Muscle of arm (tissue), 12 donors: ENCODE data around the gene DSN1. TPM values are rescaled to one million over a fixed set of nuclear protein-coding genes. Genes with fewer than 3 reads are reported as not detected.
A peak's percentile ranks its signal among the peaks of the same experiment; 100 is the strongest.

Experiments used
- DNase-seq: peaks from one replicate; pipeline ENCODE4 v3.0.0-alpha.2; 2013
- polyA plus RNA-seq, 12 donors: library from polyadenylated mRNA; unstranded; fragments of 120-200 nt; gene quantifications; one replicate each; pipeline ENCODE4 v1.2.1, GENCODE V29; 2013; ENCODE audit not compliant: insufficient read length in 12 of 12

DSN1 gene
- polyA plus RNA-seq, 12 donors: 7.3 to 16.3 (median 10.6) TPM; not detected in 1

DNA sequence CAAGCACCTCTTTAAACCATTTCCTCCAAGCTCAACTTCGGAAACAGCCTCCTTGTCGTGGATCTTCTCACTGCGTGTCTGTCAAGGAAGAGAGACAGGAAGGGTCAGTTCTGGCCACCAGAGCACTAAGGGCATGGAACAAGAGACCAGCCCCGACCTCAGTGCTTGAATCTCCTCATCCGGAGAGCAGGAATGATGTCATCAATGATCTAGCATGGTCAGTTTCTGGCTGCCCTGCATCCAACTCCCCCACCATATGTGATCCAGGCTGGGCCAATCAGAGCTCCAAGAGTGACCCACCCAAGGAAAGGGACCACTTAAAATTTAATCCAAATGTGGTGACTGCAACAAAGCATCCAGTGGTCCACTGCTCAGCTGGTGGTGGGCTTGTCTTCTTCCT is 23.3 kb upstream of the DSN1 start:
- no peak for DNase-seq

GRCh38 chr20:36796117-36796516 is 22.6 kb upstream of the DSN1 start:
- no peak for DNase-seq

DNA sequence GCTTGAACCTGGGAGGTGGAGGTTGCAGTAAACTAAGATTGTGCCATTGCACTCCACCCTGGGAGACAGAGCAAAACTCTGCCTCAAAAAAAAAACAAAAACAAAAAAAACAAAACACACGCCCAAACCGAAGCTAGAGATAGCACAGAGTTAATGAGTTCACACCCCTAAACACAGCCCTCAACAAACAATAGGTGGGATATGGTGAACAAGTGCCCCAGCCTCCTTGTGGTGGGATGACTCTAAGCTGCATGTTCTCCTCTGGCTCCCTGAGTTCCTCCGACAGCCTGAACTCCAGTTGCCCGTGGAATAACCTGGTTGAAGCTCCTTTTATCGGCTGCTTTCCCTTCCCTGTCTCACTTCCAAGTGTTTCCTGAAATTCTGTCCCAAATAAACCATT is 22.1 kb upstream of the DSN1 start:
- DNase-seq: no peak

- DNase-seq: no peak
These were observed 20.5 kb upstream of the DSN1 start for GRCh38 chr20:36794116-36794474.

DNA sequence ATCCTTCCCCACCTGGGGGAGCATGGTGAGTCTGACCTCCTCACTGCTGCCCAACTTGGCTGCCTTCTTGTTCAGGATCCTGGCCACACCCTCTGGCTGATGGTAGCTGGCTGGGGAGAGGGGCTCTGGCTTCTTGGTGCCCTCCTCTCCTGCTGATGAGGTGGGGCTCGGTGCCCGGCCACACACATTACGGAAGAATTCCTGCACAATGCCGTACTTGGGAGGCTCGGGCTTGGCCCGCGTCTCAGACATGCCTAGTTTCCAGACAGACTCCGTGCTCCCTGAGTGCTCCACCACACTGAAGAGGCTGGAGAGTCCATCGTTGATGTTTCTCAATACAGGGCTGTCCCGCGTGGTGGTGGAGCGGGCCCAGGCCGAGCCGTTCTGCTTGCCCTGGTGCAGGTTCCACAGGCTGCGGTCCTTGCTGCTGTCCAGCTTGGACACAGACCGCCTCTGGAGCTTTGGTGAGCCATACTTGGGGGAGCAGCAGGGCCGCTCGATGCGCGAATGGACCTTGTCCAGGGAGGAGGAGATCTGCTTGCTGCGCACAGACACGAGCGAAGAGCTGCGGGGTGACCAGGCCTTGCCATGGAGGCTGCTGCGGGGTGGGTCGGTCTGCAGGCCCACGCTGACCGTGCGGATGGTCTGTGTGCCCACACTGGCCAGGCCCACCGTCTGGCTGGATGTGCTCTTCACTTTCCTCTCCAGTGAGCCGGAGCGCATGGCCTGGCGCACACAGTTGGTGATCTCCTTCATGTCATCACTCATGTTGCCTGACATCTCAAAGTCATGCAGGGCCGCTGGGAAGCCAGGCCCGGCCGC is 19.9 kb upstream of the DSN1 start:
- DNase-seq: no peak

GRCh38 chr20:36792422-36792821 is 18.9 kb upstream of the DSN1 start:
- DNase-seq: no peak

DNA sequence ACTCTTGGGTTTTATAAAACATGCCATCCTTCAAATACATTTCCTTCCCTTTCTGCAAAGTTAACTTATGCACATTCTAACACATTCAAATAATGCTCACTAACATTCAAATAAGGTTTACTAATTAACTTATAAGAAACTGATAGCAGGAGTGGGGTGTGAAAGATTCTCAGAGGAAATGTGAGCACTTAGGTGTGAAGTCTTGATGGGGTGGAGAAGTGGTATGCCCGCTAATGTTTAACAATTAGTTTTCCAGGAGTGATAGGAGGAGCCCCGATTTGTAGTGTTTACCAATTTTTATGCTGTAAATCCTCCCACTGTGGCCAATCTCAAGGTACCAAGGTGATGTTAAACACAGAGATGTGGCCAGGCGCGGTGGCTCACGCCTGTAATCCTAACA is 18.3 kb upstream of the DSN1 start:
- no peak for DNase-seq

DNA sequence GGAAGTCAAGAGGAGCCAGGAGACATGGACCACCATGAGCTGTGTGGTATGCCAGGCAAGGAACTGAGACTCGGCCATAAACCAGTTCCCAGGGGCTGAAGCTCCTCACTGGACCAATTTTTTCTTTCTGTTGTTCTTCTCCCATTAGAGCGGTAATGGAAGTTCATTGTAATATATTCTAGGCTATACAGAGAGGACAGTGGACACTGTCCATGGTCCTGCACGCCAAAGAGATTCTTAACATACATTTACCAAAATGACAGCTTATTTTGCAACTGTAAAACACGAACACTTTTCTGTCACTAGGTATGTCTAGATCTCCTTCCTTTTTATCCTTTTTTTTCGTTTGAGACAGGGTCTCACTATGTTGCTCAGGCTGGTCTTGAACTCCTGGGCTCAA is 13.1 kb upstream of the DSN1 start:
- no peak for DNase-seq

- no peak for DNase-seq
These were observed 12.7 kb upstream of the DSN1 start for GRCh38 chr20:36786246-36786645.

- DNase-seq: no peak
These were observed 11.7 kb upstream of the DSN1 start for GRCh38 chr20:36785308-36785707.

DNA sequence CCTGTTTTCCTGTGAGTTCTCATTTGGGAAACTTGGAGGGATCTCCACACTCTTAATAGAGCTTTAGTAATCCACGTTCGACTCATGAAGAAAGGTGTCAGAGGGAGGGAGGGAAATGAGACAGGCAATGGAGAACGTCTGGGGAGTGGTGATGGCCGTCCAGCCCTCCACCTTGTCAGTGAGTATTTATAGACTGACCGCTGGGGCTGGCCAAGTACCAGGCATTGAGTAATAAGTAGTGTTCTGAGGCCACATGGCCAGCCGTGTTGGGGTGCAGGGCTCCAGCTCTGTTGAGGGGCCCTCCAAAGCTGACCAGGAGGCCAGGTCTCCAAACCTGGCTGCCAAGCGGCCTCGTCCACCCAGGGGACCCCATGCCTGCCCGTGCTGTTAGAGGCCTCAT is 11.3 kb upstream of the DSN1 start:
- no peak for DNase-seq

DNA sequence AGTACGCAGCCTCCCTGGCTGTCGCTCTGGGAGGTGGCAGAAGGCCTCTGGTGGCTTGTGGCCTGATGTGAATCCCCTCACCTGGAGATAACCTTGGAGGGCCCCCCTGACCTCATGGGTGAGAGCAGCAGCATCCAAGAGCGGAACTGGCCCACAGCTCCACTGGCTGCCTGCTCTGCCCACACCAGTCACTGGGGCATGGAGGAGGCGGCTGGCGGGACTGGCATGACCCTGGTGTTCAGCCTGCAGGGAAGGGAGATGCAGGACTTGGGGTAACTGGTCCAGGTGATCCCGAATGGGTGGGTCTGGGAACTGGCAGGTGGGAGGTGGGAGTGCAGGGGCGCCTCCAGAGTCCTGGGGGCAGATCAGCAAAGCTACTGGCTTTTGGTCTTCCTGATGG is 10.6 kb upstream of the DSN1 start:
- DNase-seq: no peak

- no peak for DNase-seq
These were observed 6.1 kb upstream of the DSN1 start for GRCh38 chr20:36779656-36780025.

DNA sequence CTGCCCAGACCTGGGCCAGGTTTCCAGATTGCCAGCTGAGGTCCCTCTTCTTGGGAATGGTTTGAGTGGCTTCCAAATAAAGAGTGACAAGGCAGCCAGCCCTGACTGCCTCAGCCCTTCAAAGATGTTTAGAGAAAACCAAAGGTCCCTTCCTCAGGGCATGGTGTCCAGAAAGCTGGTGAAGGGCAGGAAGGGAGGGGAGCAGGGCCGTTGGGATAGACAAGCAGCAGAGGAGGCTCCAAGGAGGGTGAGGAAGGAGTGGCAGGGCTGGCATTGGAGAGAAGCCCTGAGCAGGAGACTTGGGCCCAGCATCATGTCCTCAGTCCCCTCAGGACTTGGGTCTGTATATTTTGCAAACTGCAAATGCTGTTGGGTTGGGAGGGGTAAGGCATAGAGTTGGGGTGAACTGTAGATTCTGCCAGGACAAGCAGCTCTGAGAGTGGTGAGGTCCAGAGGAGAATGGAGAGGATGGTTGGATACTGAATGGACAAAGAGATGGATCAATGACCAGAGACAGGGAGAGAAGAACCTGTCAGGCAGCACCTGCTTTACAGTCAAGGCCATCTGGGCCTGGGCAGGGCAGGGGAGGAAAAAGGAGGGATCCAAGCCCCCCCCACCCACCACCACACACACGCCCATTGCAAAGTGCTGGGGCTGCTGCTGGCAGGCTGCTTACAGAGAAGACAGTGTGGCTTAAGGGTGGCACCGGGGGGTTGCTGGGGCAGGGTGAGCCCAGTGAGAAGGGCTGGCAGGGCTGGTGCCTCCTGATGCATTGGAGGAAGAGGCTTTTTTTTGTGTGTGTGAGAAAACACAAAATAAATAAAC is 5.5 kb upstream of the DSN1 start:
- DNase-seq: no peak

- no peak for DNase-seq
These were observed 4.0 kb upstream of the DSN1 start for GRCh38 chr20:36777576-36777975.

GRCh38 chr20:36777167-36777566 is 3.6 kb upstream of the DSN1 start:
- DNase-seq: peak; percentile 69

DNA sequence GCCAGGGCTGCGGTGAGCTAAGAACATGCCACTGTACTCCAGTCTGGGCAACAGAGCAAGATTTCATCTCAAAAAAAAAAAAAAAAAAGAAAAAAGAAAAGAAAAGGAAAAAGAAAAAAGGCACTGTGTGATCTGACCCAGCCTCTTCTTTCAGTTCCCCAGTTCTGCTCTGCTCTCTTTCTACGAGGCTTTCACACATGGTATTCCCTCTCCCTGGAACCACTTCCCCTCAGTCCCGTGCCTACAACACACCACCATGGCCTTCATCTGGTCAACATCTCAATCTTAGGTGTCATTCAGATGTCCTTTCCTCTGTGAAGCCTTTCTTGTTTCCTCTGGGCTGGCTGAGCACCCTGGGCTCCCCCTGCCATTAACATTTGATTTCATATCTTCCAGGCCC is 2.3 kb upstream of the DSN1 start:
- DNase-seq: no peak

- peak; percentile 17 for DNase-seq
These were observed 1.6 kb upstream of the DSN1 start for GRCh38 chr20:36775196-36775595.

GRCh38 chr20:36773107-36773596 is 411 bp downstream of the DSN1 start:
- no peak for DNase-seq

GRCh38 chr20:36770680-36771079 is 2.9 kb downstream of the DSN1 start:
- no peak for DNase-seq

- no peak for DNase-seq
These were observed 4.7 kb downstream of the DSN1 start for GRCh38 chr20:36768768-36769430.

- no peak for DNase-seq
These were observed 12.4 kb downstream of the DSN1 start for GRCh38 chr20:36761125-36761524.

GRCh38 chr20:36760647-36761046 is 12.9 kb downstream of the DSN1 start:
- no peak for DNase-seq
